Lung (tissue), 12 donors: ENCODE measurements around the gene APPL1. TPM values are rescaled to one million over a fixed set of nuclear protein-coding genes. Genes with fewer than 3 reads are reported as not detected.
A peak's percentile ranks its signal among the peaks of the same experiment; 100 is the strongest.

Source experiments
- ATAC-seq: fragments of 200-7000 bp; cut with Tn5 transposase; one replicate; pipeline ENCODE4 v1.9.1; 2020; ENCODE audit warnings: moderate number of reproducible peaks; ENCODE audit not compliant: insufficient read depth, low FRiP score
- DNase-seq, 3 donors: peaks; one replicate each; pipeline ENCODE4 v3.0.0-alpha.2; 2013 to 2017
- H3K27ac ChIP-seq, 2 donors: one replicate each; pipeline ENCODE4 v1.5.1; 2013; ENCODE audit warnings: mild to moderate bottlenecking in 2 of 2, moderate library complexity in 2 of 2, control low read depth in 1 of 2, inconsistent platforms in 1 of 2, low read depth in 1 of 2, low read length in 1 of 2
- H3K27me3 ChIP-seq, 3 donors: one replicate each; pipeline ENCODE4 v1.5.1; 2013; ENCODE audit warnings: low read length in 2 of 3; ENCODE audit not compliant: control insufficient read depth in 3 of 3, insufficient read depth in 3 of 3
- H3K36me3 ChIP-seq, 4 donors: one replicate each; pipeline ENCODE4 v1.5.1; 2013; ENCODE audit warnings: low read length in 4 of 4, mild to moderate bottlenecking in 1 of 4, moderate library complexity in 1 of 4; ENCODE audit not compliant: control insufficient read depth in 4 of 4, insufficient read depth in 4 of 4
- H3K4me1 ChIP-seq, 5 donors: one replicate each; pipeline ENCODE4 v1.5.1; 2013; ENCODE audit warnings: low read length in 5 of 5, mild to moderate bottlenecking in 2 of 5, moderate library complexity in 1 of 5; ENCODE audit not compliant: control insufficient read depth in 5 of 5, insufficient read depth in 5 of 5
- H3K4me3 ChIP-seq: one replicate; pipeline ENCODE4 v1.5.1; 2013; ENCODE audit warnings: mild to moderate bottlenecking, control low read depth, moderate library complexity
- H3K9ac ChIP-seq, 2 donors: one replicate each; pipeline ENCODE4 v1.5.1; 2013; ENCODE audit warnings: low read length in 2 of 2, control low read depth in 1 of 2; ENCODE audit not compliant: insufficient read depth in 1 of 2
- H3K9me3 ChIP-seq, 4 donors: one replicate each; pipeline ENCODE4 v1.5.1; 2013; ENCODE audit warnings: low read length in 3 of 4, mild to moderate bottlenecking in 1 of 4, moderate library complexity in 1 of 4; ENCODE audit not compliant: control insufficient read depth in 4 of 4, insufficient read depth in 3 of 4
- WGBS, 2 donors: extraction: QIAGEN DNeasy Blood & Tissue Kit; methylation state at CpG; one replicate each; pipeline ENCODE4 v1.1.7; 2013; 5-methylcytosine and 5-hydroxymethylcytosine counted together
- polyA plus RNA-seq, 2 donors: library from polyadenylated mRNA; stranded (reverse); fragments of 200-250 nt; gene quantifications; one replicate each; pipeline ENCODE4 v1.2.1, GENCODE V29; 2013
- total RNA-seq, 2 donors: library from RNA; depleted of rRNA in 1 of 2; stranded (reverse); fragments of >200 nt in 1 of 2; gene quantifications; one replicate each; pipeline ENCODE4 v1.2.1, GENCODE V29; 2014 to 2021
- TF ChIP-seq, protein P1 (sequence below): IDR thresholded peaks from 2 replicates; pipeline ENCODE4 v1.5.1; 2012; ENCODE audit warnings: mild to moderate bottlenecking; ENCODE audit errors: control extremely low read depth, extremely low read depth
- donor health status: control.
- donor health status: control.
- donor health status: Bipolar disorder and iron deficiency.
- donor health status: healthy.
- donor health status: DM: yes; HTN: yes; CAD: no.

The APPL1 gene
- total and polyA plus RNA-seq, 4 donors: 10.6 to 55.2 (median 20.1) TPM

DNA sequence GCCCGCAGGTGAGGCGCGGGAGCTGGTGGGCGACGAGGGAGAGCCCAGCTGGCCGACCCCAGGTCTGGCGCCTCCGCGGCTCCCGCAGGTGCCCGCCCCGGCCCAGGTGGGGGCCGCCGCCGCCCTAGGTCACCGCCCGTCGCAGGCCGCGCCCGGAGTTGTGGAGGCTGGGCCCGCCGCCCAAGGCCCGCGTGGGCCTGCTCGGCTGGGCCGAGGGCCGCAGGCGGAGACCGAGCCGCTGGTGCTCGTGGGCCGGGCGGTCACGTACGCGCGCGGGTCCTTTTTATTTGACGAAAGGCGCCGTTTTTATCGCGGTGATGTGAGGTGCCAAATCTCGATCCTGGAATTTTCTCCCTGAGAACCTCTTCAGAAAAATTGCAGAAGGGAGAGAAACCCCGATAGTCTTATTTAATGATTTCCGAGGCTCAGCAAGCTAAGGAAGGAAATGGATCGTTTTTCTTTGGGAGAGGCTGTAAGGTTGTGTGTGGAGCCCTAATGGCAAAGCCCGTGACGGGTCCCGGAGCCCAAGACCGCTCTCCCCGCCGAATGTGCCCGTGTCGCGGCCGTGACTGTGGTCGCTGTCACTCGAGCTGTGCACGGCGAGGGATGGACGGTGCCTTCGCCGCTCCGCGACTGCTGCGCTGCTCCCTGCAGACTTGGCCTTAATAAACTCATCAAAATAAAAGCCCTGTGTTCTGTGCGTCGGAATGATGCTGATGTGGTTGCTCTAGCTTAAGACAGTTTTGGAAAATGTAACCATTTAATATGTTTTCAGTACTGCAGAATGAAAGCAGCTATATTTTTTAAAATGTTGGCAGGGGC is 612 bp downstream of the APPL1 start:
- TF ChIP-seq, protein P1, sequence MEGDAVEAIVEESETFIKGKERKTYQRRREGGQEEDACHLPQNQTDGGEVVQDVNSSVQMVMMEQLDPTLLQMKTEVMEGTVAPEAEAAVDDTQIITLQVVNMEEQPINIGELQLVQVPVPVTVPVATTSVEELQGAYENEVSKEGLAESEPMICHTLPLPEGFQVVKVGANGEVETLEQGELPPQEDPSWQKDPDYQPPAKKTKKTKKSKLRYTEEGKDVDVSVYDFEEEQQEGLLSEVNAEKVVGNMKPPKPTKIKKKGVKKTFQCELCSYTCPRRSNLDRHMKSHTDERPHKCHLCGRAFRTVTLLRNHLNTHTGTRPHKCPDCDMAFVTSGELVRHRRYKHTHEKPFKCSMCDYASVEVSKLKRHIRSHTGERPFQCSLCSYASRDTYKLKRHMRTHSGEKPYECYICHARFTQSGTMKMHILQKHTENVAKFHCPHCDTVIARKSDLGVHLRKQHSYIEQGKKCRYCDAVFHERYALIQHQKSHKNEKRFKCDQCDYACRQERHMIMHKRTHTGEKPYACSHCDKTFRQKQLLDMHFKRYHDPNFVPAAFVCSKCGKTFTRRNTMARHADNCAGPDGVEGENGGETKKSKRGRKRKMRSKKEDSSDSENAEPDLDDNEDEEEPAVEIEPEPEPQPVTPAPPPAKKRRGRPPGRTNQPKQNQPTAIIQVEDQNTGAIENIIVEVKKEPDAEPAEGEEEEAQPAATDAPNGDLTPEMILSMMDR: no peak
- WGBS, 2 donors: 0% methylated on average over 67 to 70 of the region's 70 CpGs
- no peaks in the 10 kb centered on the region for H3K9me3 ChIP-seq
- peak; percentile 60 to 87 (median 81) for DNase-seq
- H3K9ac ChIP-seq: peak overlapping the region; percentile 21 to 57
- peak overlapping the region; percentile 96 for H3K4me3 ChIP-seq
- peak overlapping the region; percentile 96 to 97 for H3K27ac ChIP-seq
- H3K4me1 ChIP-seq: peaks cover 0 to 31% (median 7%) of the 10 kb centered on the region in 5 donors
- no peaks in the 10 kb centered on the region for H3K27me3 ChIP-seq
- peak; percentile 69 for ATAC-seq
- no peaks in the 10 kb centered on the region for H3K36me3 ChIP-seq

- peak overlapping the region in 1 of 2 donors; percentile 1 for H3K27ac ChIP-seq
- WGBS, 2 donors: 77 to 79% methylated on average over 2 of the region's 2 CpGs
These were observed 2.5 kb downstream of the APPL1 start for GRCh38 chr3:57230006-57230405.

DNA sequence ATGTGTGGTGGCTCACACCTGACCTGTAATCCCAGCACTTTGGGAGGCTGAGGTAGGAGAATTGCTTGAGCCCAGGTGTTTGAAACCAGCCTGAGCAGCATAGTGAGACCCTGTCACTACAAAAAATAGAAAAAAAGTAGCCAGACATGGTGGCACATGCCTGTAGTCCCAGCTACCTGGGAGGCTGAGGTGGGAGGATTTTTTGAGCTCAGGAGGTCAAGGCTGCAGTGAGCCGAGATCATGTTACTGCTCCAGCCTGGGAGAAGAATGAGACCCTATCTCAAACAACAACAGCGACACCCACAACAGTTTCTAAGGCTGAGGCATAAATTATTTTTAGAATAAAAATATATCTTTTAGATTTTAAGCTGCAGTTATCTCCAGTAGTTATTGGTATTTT is 6.3 kb downstream of the APPL1 start:
- H3K4me3 ChIP-seq: no peak overlapping the region
- H3K9me3 ChIP-seq: no peaks in the 10 kb centered on the region
- ATAC-seq (no peak), DNase-seq (no peak)
- no peak overlapping the region for H3K27ac ChIP-seq
- peaks cover 2 to 12% (median 6%) of the 10 kb centered on the region in 4 donors for H3K36me3 ChIP-seq
- TF ChIP-seq, protein P1: no peak
- 98% methylated on average over 2 of the region's 2 CpGs for WGBS, 2 donors
- no peaks in the 10 kb centered on the region for H3K27me3 ChIP-seq
- peaks cover 0 to 15% (median 9%) of the 10 kb centered on the region in 5 donors for H3K4me1 ChIP-seq
- no peak overlapping the region for H3K9ac ChIP-seq

More at GRCh38 chr3:57230006-57230405, 2.5 kb downstream of the APPL1 start:
- H3K4me3 ChIP-seq: no peak overlapping the region
- peaks cover 0 to 31% (median 12%) of the 10 kb centered on the region in 5 donors for H3K4me1 ChIP-seq
- no peaks in the 10 kb centered on the region for H3K9me3 ChIP-seq
- no peak for ATAC-seq
- no peak overlapping the region for H3K9ac ChIP-seq
- DNase-seq: no peak
- TF ChIP-seq, protein P1: no peak
- H3K36me3 ChIP-seq: no peaks in the 10 kb centered on the region
- H3K27me3 ChIP-seq: no peaks in the 10 kb centered on the region
